Large intestine (tissue), 3 donors: ENCODE data around the gene TTLL8. TPM values are rescaled to one million over a fixed set of nuclear protein-coding genes. Genes with fewer than 3 reads are reported as not detected.

Source experiments
- DNase-seq, 2 donors: peaks; one replicate each; pipeline versions ENCODE4 v3.0.0 to v3.0.0-alpha.2; 2013
- H3K27ac ChIP-seq: one replicate; pipeline ENCODE4 v1.5.1; 2013; ENCODE audit warnings: low read length
- H3K27me3 ChIP-seq: 2 replicates; pipeline ENCODE4 v1.6.1; 2013; ENCODE audit warnings: low read length; ENCODE audit not compliant: control insufficient read depth, insufficient read depth
- H3K36me3 ChIP-seq: 2 replicates; pipeline ENCODE4 v1.6.1; 2013; ENCODE audit warnings: low read length; ENCODE audit not compliant: control insufficient read depth, insufficient read depth
- H3K4me1 ChIP-seq: one replicate; pipeline ENCODE4 v1.6.1; 2013; ENCODE audit warnings: low read length; ENCODE audit not compliant: control insufficient read depth, insufficient read depth
- H3K4me3 ChIP-seq: one replicate; pipeline ENCODE4 v1.5.1; 2013; ENCODE audit warnings: low read length
- H3K9me3 ChIP-seq: one replicate; pipeline ENCODE4 v1.6.1; 2013; ENCODE audit warnings: mild to moderate bottlenecking, low read depth, low read length, moderate library complexity; ENCODE audit not compliant: control insufficient read depth
- WGBS: methylation state at CpG from one replicate; pipeline ENCODE4 v1.1.5; 2013; ENCODE audit warnings: low lambda C conversion rate; ENCODE audit not compliant: insufficient coverage; 5-methylcytosine and 5-hydroxymethylcytosine counted together
- polyA plus RNA-seq: library from polyadenylated mRNA; unstranded; fragments of 120-200 nt; gene quantifications from one replicate; pipeline ENCODE4 v1.2.1, GENCODE V29; 2013

Gene TTLL8
- polyA plus RNA-seq, 1 donor: not detected

DNA sequence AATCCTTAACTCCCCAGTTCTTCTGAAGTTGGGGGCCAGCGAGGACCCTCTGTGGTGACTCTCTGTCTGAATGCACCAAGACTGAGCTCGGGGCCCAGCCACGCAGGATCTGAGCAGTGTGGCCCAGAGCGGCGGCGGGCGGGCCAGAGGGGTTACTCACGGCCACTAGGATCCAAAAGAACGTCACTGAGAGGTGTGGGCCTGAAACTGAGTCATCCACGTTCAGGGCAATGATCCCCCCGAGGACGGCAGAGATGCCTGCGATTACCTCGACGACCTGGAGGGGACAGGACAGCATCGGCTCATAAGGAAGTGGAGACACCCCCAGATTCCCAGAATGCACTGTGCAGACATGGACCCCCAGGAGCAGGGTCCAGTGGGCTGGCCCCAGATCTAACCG, 16.0 kb upstream of the TTLL8 start:
- H3K27me3 ChIP-seq: no peaks in the 10 kb centered on the region
- no peak overlapping the region for H3K27ac ChIP-seq
- WGBS: no CpG with 5 or more reads among the region's 17 CpGs
- H3K4me3 ChIP-seq: no peak overlapping the region
- H3K9me3 ChIP-seq: no peaks in the 10 kb centered on the region
- H3K4me1 ChIP-seq: no peaks in the 10 kb centered on the region
- H3K36me3 ChIP-seq: no peaks in the 10 kb centered on the region
- no peak for DNase-seq

DNA sequence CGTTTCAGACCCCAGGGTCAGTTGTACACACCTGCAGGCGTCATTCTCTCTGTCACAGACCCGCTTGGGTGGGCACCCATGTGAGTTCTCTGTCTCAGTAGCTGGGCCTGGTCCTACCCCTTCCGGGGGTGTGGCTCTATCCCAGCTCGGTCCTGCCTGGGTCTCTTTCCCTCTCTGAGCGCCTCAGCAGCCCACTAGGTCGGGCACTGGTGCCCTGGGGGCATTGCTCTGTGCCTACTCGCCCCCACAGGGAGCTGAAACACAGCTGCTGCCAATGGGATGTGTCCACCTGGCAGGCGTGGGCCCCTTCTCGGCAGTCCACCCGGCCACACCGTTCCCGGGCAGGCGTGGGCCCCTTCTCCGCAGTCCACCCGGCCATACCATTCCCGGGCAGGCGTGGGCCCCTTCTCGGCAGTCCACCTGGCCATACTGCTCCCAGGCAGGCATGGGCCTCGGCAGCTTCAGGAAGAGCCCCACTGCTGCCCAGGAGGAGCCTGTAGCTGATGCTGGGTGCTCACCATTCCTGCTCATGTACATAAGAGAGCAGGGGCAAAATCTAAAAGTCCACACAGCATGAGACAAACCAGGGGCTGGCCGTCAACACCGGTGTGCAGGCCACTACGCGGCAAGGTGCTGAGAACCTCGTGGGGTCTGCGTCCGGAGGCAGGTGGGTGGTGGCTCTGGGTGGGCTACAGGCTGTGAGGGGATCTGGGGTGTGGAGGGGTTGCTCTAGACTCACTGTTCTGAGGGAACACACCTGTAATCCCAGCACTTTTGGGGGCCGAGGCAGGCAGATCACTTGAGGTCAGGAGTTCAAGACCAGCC, 14.8 kb upstream of the TTLL8 start:
- Histone ChIP-seq H3K4me3 (no peak overlapping the region), H3K27ac (no peak overlapping the region), H3K4me1 (no peaks in the 10 kb centered on the region), H3K36me3 (no peaks in the 10 kb centered on the region), H3K9me3 (no peaks in the 10 kb centered on the region), H3K27me3 (no peaks in the 10 kb centered on the region)
- DNase-seq: no peak
- WGBS: 100% methylated on average over 2 of the region's 28 CpGs

DNA sequence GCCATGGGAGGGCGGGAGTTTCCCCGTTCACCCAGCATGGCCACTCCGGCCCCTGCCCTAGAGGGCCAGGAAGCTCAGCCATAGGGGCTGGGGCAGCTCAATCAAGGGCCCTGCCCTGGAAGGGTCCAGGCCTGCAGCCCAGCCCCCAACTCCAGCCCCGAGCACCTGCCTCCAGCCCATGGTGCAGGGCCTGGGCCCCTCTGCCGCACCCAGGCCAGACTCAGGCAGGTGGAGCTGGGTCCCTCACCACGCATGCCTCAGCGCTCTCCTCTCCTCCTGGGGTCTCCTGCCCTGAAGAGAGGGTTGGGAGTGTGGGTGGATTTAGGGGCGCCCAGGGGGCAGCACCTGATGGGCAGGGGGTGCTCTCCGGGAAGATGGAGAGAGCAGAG, 14.1 kb upstream of the TTLL8 start:
- Histone ChIP-seq H3K9me3 (no peaks in the 10 kb centered on the region), H3K27ac (no peak overlapping the region), H3K4me3 (no peak overlapping the region), H3K36me3 (no peaks in the 10 kb centered on the region), H3K27me3 (no peaks in the 10 kb centered on the region), H3K4me1 (no peaks in the 10 kb centered on the region)
- WGBS: no CpG with 5 or more reads among the region's 9 CpGs
- DNase-seq: no peak

DNA sequence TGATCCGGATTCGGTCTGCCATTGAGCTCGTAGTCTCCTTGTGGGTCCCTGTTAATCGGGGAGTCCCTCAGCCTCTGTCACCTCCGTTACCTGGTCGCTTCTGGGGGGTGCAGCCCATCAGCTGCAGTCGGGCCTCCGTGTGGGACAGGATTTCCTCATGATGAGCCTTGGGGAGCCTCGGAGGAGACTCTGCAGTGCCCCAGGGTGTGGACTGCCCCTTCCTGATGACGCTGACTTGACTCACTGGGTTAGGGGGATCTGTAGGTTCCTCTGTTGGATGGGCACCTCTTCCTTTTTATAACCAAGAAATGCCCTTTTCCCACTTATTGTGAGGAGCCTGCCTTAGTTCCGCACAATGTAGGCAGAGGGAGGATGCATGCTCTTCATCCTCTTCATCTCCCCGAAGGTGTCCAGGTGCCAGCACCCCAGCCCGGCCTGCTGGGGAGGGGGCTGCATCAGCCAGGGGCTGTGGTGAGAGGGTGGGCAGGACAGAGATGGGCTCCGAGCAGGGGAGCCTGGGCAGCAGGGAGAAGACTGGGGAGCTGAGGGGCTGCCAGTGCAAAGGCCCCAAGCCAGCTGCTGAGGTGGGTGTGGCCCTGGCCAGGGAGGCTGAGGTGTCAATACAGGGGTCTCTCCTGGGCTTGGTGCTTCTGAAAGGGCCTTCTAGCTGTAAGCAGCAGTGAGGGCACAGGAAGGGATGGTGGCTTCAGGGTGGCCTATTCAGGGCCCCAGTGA, 13.5 kb upstream of the TTLL8 start:
- Histone ChIP-seq H3K4me3 (no peak overlapping the region), H3K4me1 (no peaks in the 10 kb centered on the region), H3K27ac (no peak overlapping the region), H3K36me3 (no peaks in the 10 kb centered on the region), H3K27me3 (no peaks in the 10 kb centered on the region), H3K9me3 (no peaks in the 10 kb centered on the region)
- no peak for DNase-seq
- WGBS: no CpG with 5 or more reads among the region's 14 CpGs

DNA sequence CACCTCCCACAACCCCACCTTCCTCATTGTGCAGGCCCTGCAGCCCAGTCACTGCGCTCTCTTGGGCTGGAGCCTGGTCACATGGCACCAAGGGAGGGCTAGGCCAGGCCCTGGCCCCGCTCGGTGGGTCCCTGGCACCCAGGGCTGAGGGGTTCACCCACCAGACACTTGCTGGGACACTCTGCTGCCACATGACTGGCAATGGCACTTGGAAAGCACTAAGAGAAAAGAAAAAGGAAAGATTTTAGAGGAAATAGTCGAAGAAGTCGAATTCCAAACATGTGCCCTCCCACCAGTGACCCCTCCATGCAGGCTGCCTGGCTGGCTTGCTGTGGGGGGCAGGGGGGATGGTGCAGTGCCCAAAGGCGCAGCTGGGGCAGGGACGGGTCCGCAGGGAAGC, 12.3 kb upstream of the TTLL8 start:
- Histone ChIP-seq H3K36me3 (no peaks in the 10 kb centered on the region), H3K4me3 (no peak overlapping the region), H3K9me3 (no peaks in the 10 kb centered on the region), H3K4me1 (no peaks in the 10 kb centered on the region), H3K27me3 (no peaks in the 10 kb centered on the region), H3K27ac (no peak overlapping the region)
- DNase-seq: no peak
- no CpG with 5 or more reads among the region's 8 CpGs for WGBS

DNA sequence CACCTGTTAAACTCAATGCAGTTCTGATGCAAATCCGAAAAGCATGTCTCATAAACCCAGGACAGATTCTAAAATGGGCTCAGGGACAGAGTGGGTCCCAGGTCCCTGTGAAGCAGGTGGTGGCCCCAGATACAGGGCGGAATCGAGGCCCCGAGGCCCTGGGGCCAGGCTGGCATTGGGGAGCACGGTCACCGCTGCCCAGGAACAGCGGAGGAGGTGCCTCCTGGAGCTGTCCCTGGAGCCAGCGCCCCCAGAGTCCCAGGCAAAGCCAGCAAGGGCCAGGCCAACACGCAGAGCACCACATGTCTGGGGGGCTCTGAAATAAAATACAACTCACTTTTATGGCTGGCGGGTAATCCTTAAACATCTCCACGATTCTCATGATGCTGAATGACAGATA, 10.0 kb upstream of the TTLL8 start:
- Histone ChIP-seq H3K27ac (no peak overlapping the region), H3K36me3 (no peaks in the 10 kb centered on the region), H3K9me3 (no peaks in the 10 kb centered on the region), H3K4me1 (no peaks in the 10 kb centered on the region), H3K27me3 (no peaks in the 10 kb centered on the region), H3K4me3 (no peak overlapping the region)
- no CpG with 5 or more reads among the region's 11 CpGs for WGBS
- DNase-seq: no peak

DNA sequence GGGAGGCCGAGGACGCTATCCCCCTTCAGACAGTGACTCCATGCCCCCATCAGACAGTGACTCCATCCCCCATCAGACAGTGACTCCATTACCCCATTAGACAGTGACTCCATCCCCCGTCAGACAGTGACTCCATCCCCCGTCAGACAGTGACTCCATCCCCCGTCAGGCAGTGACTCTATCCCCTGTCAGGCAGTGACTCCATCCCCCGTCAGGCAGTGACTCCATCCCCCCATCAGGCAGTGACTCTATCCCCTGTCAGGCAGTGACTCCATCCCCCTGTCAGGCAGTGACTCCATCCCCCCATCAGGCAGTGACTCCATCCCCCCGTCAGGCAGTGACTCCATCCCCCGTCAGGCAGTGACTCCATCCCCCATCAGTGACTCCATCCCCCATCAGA, 9.1 kb upstream of the TTLL8 start:
- Histone ChIP-seq H3K4me3 (no peak overlapping the region), H3K27me3 (no peaks in the 10 kb centered on the region), H3K4me1 (no peaks in the 10 kb centered on the region), H3K36me3 (no peaks in the 10 kb centered on the region), H3K27ac (no peak overlapping the region), H3K9me3 (no peaks in the 10 kb centered on the region)
- no peak for DNase-seq
- WGBS: no CpG with 5 or more reads among the region's 8 CpGs

DNA sequence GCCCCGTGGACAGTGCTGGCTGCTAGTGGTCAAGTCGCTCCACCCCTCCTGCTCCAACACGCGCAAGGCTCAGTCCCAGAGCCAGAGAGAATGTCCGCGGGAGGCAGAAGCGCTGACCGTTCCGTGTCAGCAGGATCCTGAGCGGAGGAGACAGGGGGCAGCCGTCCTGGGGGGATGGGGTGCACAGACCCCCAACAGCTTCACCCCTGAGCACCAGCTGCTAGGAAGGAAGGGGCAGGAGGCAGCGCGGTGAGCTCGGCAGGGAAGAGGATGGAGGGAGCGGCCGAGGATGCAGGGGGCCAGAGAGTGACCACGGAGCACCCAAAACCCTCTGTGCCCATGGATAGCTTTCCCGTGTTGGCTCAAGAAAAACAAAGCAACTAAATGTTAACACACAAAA, 6.4 kb upstream of the TTLL8 start:
- Histone ChIP-seq H3K4me1 (no peaks in the 10 kb centered on the region), H3K27me3 (peaks cover 22% of the 10 kb centered on the region), H3K27ac (no peak overlapping the region), H3K36me3 (no peaks in the 10 kb centered on the region), H3K9me3 (no peaks in the 10 kb centered on the region), H3K4me3 (no peak overlapping the region)
- no peak for DNase-seq
- no CpG with 5 or more reads among the region's 18 CpGs for WGBS

DNA sequence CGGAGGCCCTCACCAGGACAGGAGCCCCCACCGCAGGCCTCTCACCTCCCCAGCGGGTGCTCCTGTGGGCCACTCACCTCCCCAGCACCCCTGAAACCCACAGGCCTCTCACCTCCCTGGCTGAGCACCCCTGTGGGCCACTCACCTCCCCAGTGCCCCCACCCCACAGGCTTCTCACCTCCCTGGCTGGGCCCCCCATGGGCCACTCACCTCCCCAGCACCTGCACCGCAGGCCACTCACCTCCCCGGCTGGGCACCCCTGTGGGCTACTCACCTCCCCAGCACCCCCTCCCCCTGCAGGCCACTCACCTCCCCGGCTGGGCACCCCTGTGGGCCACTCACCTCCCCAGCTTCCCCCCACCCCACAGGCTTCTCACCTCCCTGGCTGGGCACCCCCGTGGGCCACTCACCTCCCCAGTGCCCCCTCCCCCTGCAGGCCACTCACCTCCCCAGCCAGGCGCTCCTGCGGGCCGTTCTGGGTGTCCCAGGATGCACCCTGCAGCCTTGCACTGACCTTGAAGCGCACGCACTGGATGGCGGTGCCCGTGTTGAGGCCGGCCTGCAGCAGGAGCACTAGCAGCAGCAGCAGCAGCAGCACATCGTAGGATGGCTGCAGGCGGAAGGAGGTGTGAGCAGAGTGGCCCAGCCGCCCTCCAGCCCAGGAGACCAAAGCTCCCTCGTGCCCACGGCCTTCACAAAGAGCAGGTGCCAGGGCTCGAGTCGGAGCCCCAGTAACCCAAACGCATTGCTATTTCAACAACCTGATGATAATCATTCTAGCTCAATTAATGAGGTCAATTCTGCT, 5.7 kb upstream of the TTLL8 start:
- Histone ChIP-seq H3K36me3 (no peaks in the 10 kb centered on the region), H3K27ac (no peak overlapping the region), H3K4me3 (no peak overlapping the region), H3K27me3 (peaks cover 28% of the 10 kb centered on the region), H3K4me1 (no peaks in the 10 kb centered on the region), H3K9me3 (no peaks in the 10 kb centered on the region)
- WGBS: no CpG with 5 or more reads among the region's 23 CpGs
- no peak for DNase-seq

DNA sequence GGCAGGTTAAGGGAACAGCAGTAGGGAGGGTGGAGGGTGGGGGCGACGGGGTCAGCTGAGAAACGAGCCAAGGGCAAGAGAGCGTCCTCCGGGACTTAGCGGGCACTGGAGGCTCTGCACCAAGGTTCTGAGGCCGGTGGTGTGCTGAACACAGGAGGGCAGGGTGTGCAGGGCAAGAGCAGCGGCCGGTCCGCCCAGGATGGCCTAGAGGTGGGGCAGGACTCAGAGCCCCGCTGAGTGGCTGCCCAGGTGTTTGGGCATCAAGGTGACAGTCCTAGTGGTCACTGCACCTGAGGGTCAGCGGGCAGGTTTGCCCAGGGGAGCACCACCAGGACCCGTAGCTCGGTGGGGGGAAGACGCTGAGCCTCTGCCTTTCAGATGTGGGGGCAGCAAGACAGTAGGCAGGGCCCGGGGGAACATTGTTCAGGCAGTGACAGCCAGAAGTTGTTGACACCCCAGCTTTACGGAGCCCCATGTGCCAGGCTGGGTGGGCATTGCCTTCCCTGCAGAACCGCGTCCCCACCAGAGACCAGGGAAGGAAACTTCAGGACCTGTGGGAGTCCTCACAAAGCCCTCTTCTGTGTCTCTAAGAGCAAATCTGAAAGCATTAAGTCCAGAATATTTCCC, 4.5 kb upstream of the TTLL8 start:
- Histone ChIP-seq H3K36me3 (no peaks in the 10 kb centered on the region), H3K4me3 (no peak overlapping the region), H3K9me3 (no peaks in the 10 kb centered on the region), H3K27ac (no peak overlapping the region), H3K4me1 (no peaks in the 10 kb centered on the region), H3K27me3 (peaks cover 37% of the 10 kb centered on the region)
- DNase-seq: no peak
- WGBS: no CpG with 5 or more reads among the region's 19 CpGs
